GM18505 (cell line): ENCODE measurements around the gene SLC35G1.

Source experiments
- ATAC-seq: cut with Tn5 transposase; IDR thresholded peaks from one replicate; pipeline ENCODE4 v1.9.1; 2021; ENCODE audit not compliant: unreplicated experiment
- POLR2A ChIP-seq: IDR thresholded peaks from 4 replicates; pipeline ENCODE4 v1.6.1; 2011; ENCODE audit warnings: borderline replicate concordance; ENCODE audit not compliant: insufficient read depth, insufficient read length; ENCODE audit errors: extremely low read depth

The SLC35G1 gene

GRCh38 chr10:93951905-93952304 is 58.1 kb downstream of the SLC35G1 start:
- no peak for ATAC-seq
- TF ChIP-seq POLR2A, result no peak
